Tibial artery (tissue), 4 donors: ENCODE results near the gene GP1BA.

Experiments used
- DNase-seq, 2 donors: peaks; one replicate each; pipeline ENCODE4 v3.0.0-alpha.2; 2019
- H3K27ac ChIP-seq, 2 donors: fragments of 200-600 bp; sonication (generic) in 1 of 2; 1 replicate in 1 of 2; 2 replicates in 1 of 2; pipeline ENCODE4 v1.5.1; 2018 to 2019; ENCODE audit warnings: mild to moderate bottlenecking in 1 of 2
- H3K27me3 ChIP-seq, 2 donors: fragments of 200-600 bp; sonication (generic) in 1 of 2; one replicate each; pipeline versions ENCODE4 v1.5.1 to v1.6.0; 2016 to 2019
- H3K36me3 ChIP-seq, 3 donors: fragments of 200-600 bp; sonication (generic) in 2 of 3; one replicate each; pipeline ENCODE4 v1.5.1; 2016 to 2019; ENCODE audit warnings: mild to moderate bottlenecking in 2 of 3
- H3K4me1 ChIP-seq, 4 donors: fragments of 200-600 bp; sonication (generic) in 2 of 4; 1 replicate in 3 of 4; 2 replicates in 1 of 4; pipeline ENCODE4 v1.5.1; 2016 to 2019
- H3K4me3 ChIP-seq, 2 donors: fragments of 200-600 bp; sonication (generic) in 1 of 2; 1 replicate in 1 of 2; 2 replicates in 1 of 2; pipeline ENCODE4 v1.5.1; 2018 to 2019; ENCODE audit warnings: mild to moderate bottlenecking in 2 of 2
- H3K9me3 ChIP-seq, 3 donors: fragments of 200-600 bp; sonication (generic) in 1 of 3; one replicate each; pipeline ENCODE4 v1.5.1; 2016 to 2019
- intact Hi-C: fragments of 100-400 bp; cut with DNase I; formaldehyde crosslinking; loops from one replicate; pipeline ENCODE4 v1.15.0; 2023; ENCODE audit warnings: low total_unique reads
- TF ChIP-seq, protein P1 (sequence below), 2 experiments: fragments of 200-600 bp in 1 of 2; fragments of 450-650 bp in 1 of 2; IDR thresholded peaks; one replicate each; pipeline ENCODE4 v1.5.1; 2017 to 2019; ENCODE audit warnings: antibody characterized with exemption in 2 of 2, mild to moderate bottlenecking in 1 of 2, moderate library complexity in 1 of 2

GP1BA gene

DNA sequence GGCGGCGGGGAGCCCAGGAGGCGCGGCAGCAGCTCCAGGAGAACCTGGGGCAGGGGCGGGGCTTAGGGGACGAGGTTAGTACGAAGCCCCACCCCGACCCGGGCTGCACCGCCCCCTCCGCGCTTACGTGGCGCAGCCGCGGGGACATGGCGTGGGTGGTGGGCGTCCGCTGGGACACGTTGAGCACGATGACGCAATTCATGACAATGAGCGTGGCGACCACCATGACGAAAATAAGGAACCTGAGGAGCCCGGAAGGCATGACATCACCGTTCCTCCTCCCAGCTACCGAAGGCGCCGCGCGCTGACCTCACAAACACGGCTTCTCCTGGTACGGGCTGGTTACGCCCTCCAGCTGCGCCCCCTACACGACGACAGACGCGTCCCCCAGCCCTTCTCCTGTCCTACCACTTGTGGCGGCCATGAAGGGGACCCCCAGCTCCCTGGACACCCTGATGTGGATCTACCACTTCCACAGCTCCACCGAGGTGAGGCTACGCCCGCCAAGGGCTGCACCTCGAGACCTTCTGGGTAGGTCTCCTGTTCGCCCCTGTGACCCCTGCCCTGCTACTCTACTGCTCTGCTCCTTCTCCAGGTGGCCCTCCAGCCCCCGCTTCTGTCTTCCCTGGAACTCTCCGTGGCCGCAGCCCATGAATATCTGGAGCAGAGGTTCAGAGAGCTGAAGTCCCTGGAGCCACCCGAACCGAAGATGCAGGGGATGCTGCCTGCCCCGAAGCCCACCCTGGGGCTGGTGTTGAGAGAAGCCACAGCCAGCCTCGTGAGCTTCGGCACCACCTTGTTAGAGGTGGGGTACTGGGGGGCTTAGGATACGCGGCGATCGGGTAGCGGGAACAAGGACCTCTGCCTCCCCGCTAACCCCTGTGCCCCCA lies 32.5 kb upstream of the GP1BA start, which contains the start of gene C17orf107:
Gene C17orf107 (plus strand): TSS at position 196 of the 890 bp plus-strand sequence. CDS start 227 bp downstream, at position 423.
- TF ChIP-seq, protein P1, sequence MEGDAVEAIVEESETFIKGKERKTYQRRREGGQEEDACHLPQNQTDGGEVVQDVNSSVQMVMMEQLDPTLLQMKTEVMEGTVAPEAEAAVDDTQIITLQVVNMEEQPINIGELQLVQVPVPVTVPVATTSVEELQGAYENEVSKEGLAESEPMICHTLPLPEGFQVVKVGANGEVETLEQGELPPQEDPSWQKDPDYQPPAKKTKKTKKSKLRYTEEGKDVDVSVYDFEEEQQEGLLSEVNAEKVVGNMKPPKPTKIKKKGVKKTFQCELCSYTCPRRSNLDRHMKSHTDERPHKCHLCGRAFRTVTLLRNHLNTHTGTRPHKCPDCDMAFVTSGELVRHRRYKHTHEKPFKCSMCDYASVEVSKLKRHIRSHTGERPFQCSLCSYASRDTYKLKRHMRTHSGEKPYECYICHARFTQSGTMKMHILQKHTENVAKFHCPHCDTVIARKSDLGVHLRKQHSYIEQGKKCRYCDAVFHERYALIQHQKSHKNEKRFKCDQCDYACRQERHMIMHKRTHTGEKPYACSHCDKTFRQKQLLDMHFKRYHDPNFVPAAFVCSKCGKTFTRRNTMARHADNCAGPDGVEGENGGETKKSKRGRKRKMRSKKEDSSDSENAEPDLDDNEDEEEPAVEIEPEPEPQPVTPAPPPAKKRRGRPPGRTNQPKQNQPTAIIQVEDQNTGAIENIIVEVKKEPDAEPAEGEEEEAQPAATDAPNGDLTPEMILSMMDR (IDR thresholded peaks at IDR 0.05): no peak
- Histone ChIP-seq H3K36me3 (peaks cover 23 to 32% (median 27%) of the 10 kb centered on the region in 3 donors), H3K4me3 (peak within 1 kb of the TSS; percentile 49 to 59), H3K27me3 (peaks cover 0 to 41% of the 10 kb centered on the region in 2 donors), H3K27ac (peak within 1 kb of the TSS in 1 of 2 donors; percentile 33), H3K4me1 (peaks cover 0 to 45% (median 20%) of the 10 kb centered on the region in 4 donors), H3K9me3 (no peaks in the 10 kb centered on the region)
- intact Hi-C loops: no loop called here
- DNase-seq: peak; percentile 76 to 88

DNA sequence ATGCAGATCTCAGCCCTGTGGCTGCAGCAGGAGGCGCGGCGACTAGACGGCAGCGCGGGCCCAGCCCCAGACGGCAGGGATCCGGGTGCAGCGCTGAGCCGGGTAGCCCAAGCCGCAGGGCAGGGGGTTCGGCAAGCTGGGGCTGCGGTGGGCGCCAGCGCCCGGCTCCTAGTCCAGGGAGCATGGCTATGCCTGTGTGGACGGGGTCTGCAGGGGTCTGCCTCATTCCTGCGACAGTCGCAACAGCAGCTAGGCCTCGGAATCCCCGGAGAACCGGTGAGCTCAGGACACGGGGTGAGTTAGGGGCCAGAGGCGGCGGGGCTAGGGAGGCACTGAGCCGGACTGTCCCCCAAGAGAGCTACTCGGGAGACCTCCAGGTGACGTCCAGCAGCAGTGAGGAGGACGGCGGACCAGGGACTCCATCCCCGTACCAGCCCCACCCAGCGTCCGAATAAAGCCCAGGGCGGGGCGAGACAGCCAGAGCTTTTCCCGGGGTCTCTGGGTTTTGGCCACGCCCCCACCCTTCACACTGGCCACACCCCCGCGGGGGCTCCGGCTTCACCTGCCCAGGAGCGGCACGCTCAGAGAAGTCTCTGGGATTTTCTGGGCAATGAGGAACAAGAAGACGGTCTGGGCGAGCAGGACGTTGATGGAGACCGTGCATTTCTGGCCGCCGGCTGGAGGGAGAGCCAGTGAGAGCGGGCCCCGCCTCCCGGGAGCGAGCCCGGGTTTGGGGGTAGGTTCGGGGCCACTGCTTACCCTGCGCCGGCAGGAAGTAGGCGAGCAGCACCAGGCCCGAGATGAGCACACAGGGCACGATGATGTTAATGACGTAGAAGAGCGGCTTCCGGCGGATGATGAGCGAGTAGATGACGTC lies 31.6 kb upstream of the GP1BA start:
- TF ChIP-seq, protein P1 (IDR thresholded peaks at IDR 0.05): no peak
- Histone ChIP-seq H3K27me3 (peaks cover 0 to 41% of the 10 kb centered on the region in 2 donors), H3K9me3 (no peaks in the 10 kb centered on the region), H3K4me1 (peaks cover 0 to 45% (median 20%) of the 10 kb centered on the region in 4 donors), H3K36me3 (peaks cover 14 to 23% (median 19%) of the 10 kb centered on the region in 3 donors), H3K4me3 (peak overlapping the region; percentile 49 to 59), H3K27ac (peak overlapping the region in 1 of 2 donors; percentile 33)
- intact Hi-C loops: no loop called here
- DNase-seq: no peak

DNA sequence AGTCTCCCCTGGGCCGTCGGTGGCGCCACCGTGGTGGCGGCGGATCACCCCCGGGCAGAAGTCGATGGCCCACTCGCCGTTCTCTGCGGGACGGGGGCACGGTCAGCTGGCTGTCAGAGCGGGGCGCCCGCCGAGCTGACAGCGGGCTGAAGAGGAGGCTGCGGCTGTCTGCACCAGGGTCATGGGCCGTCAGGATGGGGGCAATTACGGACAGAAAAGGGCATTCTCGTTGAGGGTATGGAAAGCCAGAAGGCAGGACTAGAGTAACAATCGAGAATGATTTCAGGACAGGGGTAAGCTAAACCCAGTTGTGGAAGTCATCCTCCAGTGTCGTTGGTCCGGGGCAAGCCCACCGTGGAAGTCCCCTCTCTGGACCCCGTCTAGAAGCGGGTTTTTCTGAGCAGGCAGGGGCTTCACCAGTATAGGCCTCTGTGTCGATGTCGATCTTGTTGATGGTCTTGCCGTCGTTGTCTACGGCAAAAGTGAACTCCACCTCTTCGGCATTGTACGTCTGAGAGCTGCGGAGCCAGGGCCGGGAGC lies 30.9 kb upstream of the GP1BA start:
- peaks cover 8 to 16% (median 11%) of the 10 kb centered on the region in 3 donors for H3K36me3 ChIP-seq
- intact Hi-C loops: no loop called here
- TF ChIP-seq, protein P1 (IDR thresholded peaks at IDR 0.05): no peak
- no peak overlapping the region for H3K27ac ChIP-seq
- DNase-seq: no peak
- peaks cover 0 to 45% (median 20%) of the 10 kb centered on the region in 4 donors for H3K4me1 ChIP-seq
- H3K9me3 ChIP-seq: no peaks in the 10 kb centered on the region
- peak overlapping the region in 1 of 2 donors; percentile 27 for H3K4me3 ChIP-seq
- peaks cover 0 to 41% of the 10 kb centered on the region in 2 donors for H3K27me3 ChIP-seq

DNA sequence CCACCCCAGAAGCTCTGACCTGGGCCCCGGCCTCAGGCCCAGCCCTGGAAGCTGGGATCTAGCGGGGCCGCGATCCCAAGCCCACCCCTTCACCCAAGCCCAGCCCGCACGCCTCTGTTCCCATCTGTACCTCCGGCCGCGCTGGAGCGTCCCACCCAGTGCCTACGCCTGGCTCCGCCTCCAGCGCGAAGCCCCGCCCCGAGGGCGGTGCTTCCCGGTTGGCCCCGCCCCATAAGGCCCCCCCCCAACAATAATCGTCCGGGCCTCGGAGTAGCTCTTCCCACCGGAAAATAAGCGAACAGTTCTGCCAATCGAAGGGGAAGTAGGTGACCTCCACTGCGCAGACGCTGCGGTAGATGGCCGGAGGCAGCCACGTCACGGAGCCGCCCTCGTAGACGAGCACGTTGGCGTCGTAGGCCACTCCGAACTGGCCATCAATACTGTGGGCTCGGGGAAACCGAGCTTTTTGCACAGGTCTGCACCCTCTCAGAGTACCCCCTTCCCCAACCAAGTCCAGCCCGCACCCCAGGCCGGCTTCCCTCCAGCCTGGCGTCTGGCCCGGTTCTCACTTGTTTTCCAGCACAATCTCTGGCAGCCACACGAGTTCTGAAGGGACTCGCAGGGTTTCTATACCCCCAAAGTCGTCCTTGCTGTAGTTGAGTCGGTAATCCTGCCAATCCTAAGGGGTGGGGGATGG lies 30.3 kb upstream of the GP1BA start:
- peaks cover 0 to 41% of the 10 kb centered on the region in 2 donors for H3K27me3 ChIP-seq
- peaks cover 2 to 10% (median 5%) of the 10 kb centered on the region in 3 donors for H3K36me3 ChIP-seq
- no peaks in the 10 kb centered on the region for H3K9me3 ChIP-seq
- TF ChIP-seq, protein P1 (IDR thresholded peaks at IDR 0.05): no peak
- H3K27ac ChIP-seq: no peak overlapping the region
- H3K4me3 ChIP-seq: no peak overlapping the region
- peaks cover 0 to 45% (median 20%) of the 10 kb centered on the region in 4 donors for H3K4me1 ChIP-seq
- intact Hi-C loops: no loop called here
- DNase-seq: no peak
